HepG2 (cell line): ENCODE results near the gene ZFAND6. TPM values are rescaled to one million over a fixed set of nuclear protein-coding genes. Genes with fewer than 3 reads are reported as not detected.

Experiments used
- HNRNPL ChIP-seq: fragments of 200-400 bp; formaldehyde crosslinking; IDR thresholded peaks from 2 replicates; pipeline ENCODE4 v1.6.1; 2017; ENCODE audit warnings: mild to moderate bottlenecking, low read depth, low read length
- MTF1 ChIP-seq: sonication (generic); formaldehyde crosslinking; IDR thresholded peaks from 2 replicates; pipeline ENCODE4 v1.5.0; 2020; ENCODE audit warnings: missing genetic modification reagents
- NBN ChIP-seq: fragments of 450-650 bp; conservative IDR thresholded peaks from 2 replicates; pipeline ENCODE4 v1.6.1; 2017
- POLR2AphosphoS2 ChIP-seq: IDR thresholded peaks from 2 replicates; pipeline ENCODE4 v1.6.1; 2011; ENCODE audit warnings: low read depth, low read length, improper control_type of control experiment
- SNRNP70 ChIP-seq: fragments of 200-400 bp; formaldehyde crosslinking; IDR thresholded peaks from 2 replicates; pipeline ENCODE4 v1.6.1; 2017; ENCODE audit warnings: mild to moderate bottlenecking, low read depth, low read length, moderate library complexity
- TBX2 ChIP-seq: sonication (generic); formaldehyde crosslinking; IDR thresholded peaks from 2 replicates; pipeline ENCODE4 v1.5.0; 2020; ENCODE audit warnings: missing genetic modification reagents, mild to moderate bottlenecking, borderline replicate concordance
- ZFYVE20 ChIP-seq: sonication (generic); formaldehyde crosslinking; IDR thresholded peaks from 2 replicates; pipeline ENCODE4 v1.8.0; 2023; ENCODE audit warnings: low read depth, mild to moderate bottlenecking, moderate library complexity, missing genetic modification reagents, borderline replicate concordance
- ZNF224 ChIP-seq: sonication (generic); formaldehyde crosslinking; IDR thresholded peaks from 2 replicates; pipeline ENCODE4 v1.5.0; 2020; ENCODE audit warnings: mild to moderate bottlenecking, missing genetic modification reagents
- ZNF430 ChIP-seq: sonication (generic); formaldehyde crosslinking; IDR thresholded peaks from 2 replicates; pipeline ENCODE4 v1.9.0; 2021; ENCODE audit warnings: mild to moderate bottlenecking, missing genetic modification reagents
- polyA plus RNA-seq, 8 experiments: library from polyadenylated mRNA; depleted of rRNA in 3 of 8; stranded (reverse) in 7 of 8; unstranded in 1 of 8; fragments of >200 nt; fragmentation: Illumina TruSeq in 4 of 8; extraction: Trizol in 4 of 8; gene quantifications; 2 replicates each; pipeline versions ENCODE4 v1.2.1 to v1.2.3, GENCODE V29; 2011 to 2016; ENCODE audit warnings: low read depth in 4 of 8, missing spikeins in 1 of 8, mixed read lengths in 1 of 8; ENCODE audit not compliant: insufficient read depth in 1 of 8
- total RNA-seq, 5 experiments: library from RNA; depleted of rRNA; stranded (reverse); fragments of >200 nt; fragmentation: Illumina TruSeq; extraction: Trizol; gene quantifications; 2 replicates each; pipeline ENCODE4 v1.2.3, GENCODE V29; 2016; ENCODE audit warnings: low read depth in 1 of 5
- TF ChIP-seq, protein P1 (sequence below): sonication (generic); formaldehyde crosslinking; IDR thresholded peaks from 2 replicates; pipeline ENCODE4 v1.4.0; 2020; ENCODE audit warnings: mild to moderate bottlenecking, missing genetic modification reagents, borderline replicate concordance
- TF ChIP-seq, protein P2 (sequence below): sonication (generic); formaldehyde crosslinking; IDR thresholded peaks from 2 replicates; pipeline ENCODE4 v1.5.0; 2020; ENCODE audit warnings: mild to moderate bottlenecking, missing genetic modification reagents, borderline replicate concordance
- TF ChIP-seq, protein P3 (sequence below), 2 experiments: sonication (generic) in 1 of 2; formaldehyde crosslinking in 1 of 2; IDR thresholded peaks; 2 replicates each; pipeline versions ENCODE4 v1.6.1 to v1.9.0; 2014 to 2022; ENCODE audit warnings: antibody characterized with exemption in 1 of 2, borderline replicate concordance in 1 of 2, inconsistent platforms in 1 of 2, low read depth in 1 of 2, missing genetic modification reagents in 1 of 2
- TF ChIP-seq, protein P4 (sequence below): IDR thresholded peaks from 2 replicates; pipeline ENCODE4 v1.6.1; 2012; ENCODE audit warnings: inconsistent platforms

ZFAND6 gene
- total and polyA plus RNA-seq, 2 of the 13 experiments (the other 11 are each of a cell fraction or from before 2014, with no cell fraction given), result 84.2 to 115 TPM

DNA sequence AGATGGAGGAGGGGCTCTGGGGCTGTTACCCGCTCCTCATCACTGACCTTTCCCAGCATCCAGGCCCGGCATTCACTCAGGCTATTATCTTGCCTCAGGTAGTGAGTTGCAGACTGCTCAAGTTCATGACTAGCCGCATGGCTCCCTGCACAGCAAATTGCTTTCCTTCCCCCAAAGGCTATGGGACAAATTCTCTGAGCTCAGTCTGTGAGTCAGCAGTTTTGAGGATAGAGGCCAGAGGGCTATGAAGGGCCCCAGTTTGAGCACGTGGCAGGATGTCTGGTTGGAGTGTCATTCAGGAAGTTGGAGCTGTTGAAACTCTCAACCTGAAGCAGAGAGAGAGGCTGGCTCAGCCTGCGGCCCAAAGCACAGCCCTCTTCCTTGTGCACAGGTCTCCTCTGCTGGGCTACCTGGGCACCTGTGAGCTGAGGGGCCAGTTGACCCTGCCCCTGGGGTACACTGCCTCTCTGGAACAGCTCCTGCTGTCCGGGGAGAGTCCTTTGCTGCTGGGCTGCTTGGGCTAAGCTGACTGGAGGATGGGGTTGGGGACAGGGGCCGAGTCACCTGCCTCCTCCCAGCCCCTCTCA, 101.2 kb downstream of the ZFAND6 start (continued):
- TF ChIP-seq ZNF224 (CRISPR knock-in tag), result no peak
- TF ChIP-seq, protein P1, sequence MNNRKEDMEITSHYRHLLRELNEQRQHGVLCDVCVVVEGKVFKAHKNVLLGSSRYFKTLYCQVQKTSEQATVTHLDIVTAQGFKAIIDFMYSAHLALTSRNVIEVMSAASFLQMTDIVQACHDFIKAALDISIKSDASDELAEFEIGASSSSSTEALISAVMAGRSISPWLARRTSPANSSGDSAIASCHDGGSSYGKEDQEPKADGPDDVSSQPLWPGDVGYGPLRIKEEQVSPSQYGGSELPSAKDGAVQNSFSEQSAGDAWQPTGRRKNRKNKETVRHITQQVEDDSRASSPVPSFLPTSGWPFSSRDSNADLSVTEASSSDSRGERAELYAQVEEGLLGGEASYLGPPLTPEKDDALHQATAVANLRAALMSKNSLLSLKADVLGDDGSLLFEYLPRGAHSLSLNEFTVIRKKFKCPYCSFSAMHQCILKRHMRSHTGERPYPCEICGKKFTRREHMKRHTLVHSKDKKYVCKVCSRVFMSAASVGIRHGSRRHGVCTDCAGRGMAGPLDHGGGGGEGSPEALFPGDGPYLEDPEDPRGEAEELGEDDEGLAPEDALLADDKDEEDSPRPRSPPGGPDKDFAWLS (CRISPR knock-in tag), result no peak
- TF ChIP-seq, protein P2, sequence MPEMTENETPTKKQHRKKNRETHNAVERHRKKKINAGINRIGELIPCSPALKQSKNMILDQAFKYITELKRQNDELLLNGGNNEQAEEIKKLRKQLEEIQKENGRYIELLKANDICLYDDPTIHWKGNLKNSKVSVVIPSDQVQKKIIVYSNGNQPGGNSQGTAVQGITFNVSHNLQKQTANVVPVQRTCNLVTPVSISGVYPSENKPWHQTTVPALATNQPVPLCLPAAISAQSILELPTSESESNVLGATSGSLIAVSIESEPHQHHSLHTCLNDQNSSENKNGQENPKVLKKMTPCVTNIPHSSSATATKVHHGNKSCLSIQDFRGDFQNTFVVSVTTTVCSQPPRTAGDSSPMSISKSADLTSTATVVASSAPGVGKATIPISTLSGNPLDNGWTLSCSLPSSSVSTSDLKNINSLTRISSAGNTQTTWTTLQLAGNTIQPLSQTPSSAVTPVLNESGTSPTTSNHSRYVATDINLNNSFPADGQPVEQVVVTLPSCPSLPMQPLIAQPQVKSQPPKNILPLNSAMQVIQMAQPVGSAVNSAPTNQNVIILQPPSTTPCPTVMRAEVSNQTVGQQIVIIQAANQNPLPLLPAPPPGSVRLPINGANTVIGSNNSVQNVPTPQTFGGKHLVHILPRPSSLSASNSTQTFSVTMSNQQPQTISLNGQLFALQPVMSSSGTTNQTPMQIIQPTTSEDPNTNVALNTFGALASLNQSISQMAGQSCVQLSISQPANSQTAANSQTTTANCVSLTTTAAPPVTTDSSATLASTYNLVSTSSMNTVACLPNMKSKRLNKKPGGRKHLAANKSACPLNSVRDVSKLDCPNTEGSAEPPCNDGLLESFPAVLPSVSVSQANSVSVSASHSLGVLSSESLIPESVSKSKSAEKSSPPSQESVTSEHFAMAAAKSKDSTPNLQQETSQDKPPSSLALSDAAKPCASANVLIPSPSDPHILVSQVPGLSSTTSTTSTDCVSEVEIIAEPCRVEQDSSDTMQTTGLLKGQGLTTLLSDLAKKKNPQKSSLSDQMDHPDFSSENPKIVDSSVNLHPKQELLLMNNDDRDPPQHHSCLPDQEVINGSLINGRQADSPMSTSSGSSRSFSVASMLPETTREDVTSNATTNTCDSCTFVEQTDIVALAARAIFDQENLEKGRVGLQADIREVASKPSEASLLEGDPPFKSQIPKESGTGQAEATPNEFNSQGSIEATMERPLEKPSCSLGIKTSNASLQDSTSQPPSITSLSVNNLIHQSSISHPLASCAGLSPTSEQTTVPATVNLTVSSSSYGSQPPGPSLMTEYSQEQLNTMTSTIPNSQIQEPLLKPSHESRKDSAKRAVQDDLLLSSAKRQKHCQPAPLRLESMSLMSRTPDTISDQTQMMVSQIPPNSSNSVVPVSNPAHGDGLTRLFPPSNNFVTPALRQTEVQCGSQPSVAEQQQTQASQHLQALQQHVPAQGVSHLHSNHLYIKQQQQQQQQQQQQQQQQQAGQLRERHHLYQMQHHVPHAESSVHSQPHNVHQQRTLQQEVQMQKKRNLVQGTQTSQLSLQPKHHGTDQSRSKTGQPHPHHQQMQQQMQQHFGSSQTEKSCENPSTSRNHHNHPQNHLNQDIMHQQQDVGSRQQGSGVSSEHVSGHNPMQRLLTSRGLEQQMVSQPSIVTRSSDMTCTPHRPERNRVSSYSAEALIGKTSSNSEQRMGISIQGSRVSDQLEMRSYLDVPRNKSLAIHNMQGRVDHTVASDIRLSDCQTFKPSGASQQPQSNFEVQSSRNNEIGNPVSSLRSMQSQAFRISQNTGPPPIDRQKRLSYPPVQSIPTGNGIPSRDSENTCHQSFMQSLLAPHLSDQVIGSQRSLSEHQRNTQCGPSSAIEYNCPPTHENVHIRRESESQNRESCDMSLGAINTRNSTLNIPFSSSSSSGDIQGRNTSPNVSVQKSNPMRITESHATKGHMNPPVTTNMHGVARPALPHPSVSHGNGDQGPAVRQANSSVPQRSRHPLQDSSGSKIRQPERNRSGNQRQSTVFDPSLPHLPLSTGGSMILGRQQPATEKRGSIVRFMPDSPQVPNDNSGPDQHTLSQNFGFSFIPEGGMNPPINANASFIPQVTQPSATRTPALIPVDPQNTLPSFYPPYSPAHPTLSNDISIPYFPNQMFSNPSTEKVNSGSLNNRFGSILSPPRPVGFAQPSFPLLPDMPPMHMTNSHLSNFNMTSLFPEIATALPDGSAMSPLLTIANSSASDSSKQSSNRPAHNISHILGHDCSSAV (CRISPR knock-in tag), result no peak
- TF ChIP-seq TBX2 (CRISPR knock-in tag), result peak; percentile 54; the same call in 1 of the 2 replicates
- TF ChIP-seq MTF1 (CRISPR knock-in tag), result no peak
- no peak for TF ChIP-seq SNRNP70
- no peak for TF ChIP-seq ZFYVE20
- TF ChIP-seq, protein P3, sequence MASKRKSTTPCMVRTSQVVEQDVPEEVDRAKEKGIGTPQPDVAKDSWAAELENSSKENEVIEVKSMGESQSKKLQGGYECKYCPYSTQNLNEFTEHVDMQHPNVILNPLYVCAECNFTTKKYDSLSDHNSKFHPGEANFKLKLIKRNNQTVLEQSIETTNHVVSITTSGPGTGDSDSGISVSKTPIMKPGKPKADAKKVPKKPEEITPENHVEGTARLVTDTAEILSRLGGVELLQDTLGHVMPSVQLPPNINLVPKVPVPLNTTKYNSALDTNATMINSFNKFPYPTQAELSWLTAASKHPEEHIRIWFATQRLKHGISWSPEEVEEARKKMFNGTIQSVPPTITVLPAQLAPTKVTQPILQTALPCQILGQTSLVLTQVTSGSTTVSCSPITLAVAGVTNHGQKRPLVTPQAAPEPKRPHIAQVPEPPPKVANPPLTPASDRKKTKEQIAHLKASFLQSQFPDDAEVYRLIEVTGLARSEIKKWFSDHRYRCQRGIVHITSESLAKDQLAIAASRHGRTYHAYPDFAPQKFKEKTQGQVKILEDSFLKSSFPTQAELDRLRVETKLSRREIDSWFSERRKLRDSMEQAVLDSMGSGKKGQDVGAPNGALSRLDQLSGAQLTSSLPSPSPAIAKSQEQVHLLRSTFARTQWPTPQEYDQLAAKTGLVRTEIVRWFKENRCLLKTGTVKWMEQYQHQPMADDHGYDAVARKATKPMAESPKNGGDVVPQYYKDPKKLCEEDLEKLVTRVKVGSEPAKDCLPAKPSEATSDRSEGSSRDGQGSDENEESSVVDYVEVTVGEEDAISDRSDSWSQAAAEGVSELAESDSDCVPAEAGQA (IDR thresholded peaks at IDR 0.05; ENCODE audit: low read depth), result no peak
- TF ChIP-seq, protein P3 (CRISPR knock-in tag; IDR thresholded peaks at IDR 0.05; ENCODE audit: borderline replicate concordance), result no peak
- TF ChIP-seq HNRNPL, result no peak
- 0 out of 2 replicates have a peak, but pooled peaks have one; percentile 29 for TF ChIP-seq ZNF430 (CRISPR knock-in tag)
- TF ChIP-seq NBN, result no peak
- TF ChIP-seq, protein P4, sequence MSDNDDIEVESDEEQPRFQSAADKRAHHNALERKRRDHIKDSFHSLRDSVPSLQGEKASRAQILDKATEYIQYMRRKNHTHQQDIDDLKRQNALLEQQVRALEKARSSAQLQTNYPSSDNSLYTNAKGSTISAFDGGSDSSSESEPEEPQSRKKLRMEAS, result peak; percentile 96
- no peak for TF ChIP-seq POLR2AphosphoS2
